GM21367 (cell line): ENCODE measurements around the gene ARHGAP30.
A peak's percentile ranks its signal among the peaks of the same experiment; 100 is the strongest.
"Not testable (repeated sequence)": the region's sequence is repeated elsewhere in the genome, so short reads cannot be mapped to it uniquely, and the experiment has no call there.

ENCODE experiments used
- ATAC-seq: cut with Tn5 transposase; IDR thresholded peaks from one replicate; pipeline ENCODE4 v1.9.1; 2021; ENCODE audit not compliant: unreplicated experiment

The ARHGAP30 gene

DNA sequence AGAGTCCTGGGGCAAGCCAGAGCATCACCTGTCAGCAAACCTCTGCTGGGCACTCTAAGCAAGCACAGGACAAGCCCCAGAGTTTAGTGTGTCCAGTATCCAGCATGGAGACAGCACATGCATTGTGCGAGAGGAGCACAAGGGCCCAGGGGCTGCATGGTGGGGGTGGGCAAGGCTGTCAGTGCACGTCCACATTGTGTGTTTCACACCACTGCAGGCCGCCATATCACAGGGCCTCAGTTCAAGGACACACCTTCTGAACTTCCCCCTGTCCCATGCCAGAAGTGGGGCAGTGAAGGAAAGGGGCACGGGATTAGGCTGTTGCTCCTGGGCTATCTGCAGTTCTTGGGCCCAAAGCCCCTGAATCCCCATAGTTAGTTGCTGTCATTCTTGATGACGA, 30.1 kb downstream of the ARHGAP30 start:
- ATAC-seq = no peak

GRCh38 chr1:161039154-161039545, 30.5 kb downstream of the ARHGAP30 start:
- ATAC-seq = no peak

DNA sequence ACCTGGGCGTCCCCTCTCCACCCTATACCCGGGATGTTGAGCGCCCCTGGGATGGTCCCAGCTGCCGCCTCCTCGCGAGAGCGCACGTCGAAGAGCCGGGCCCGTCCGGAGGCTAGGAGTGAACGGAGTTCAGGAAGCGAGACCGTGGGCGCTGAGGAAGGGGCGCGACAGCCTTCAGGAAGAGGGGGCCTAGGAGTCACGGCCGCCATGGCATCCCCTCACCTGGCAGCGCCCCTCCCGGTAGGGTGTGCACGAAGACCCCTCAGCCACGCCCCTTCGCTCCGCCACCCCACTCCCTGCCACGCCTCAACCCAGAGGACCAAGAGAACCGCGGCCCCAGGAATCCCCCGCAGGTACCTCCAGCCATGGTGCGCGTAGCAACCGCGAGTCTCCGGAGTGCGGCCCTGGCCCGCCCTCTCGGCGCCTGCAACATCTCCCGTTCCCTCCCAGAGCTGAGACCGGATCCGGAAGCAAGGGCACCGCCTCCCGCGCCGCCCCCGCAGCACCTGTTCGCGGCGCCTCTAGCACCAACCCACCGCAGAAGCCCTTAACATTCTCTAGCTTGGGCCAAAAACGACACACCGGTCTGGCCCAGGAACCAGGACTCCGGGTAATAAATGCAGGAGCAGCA, 31.1 kb downstream of the ARHGAP30 start, which contains the start of gene TSTD1:
Gene TSTD1, minus strand, starts transcription at position 442 of the 631 bp plus-strand sequence. Its CDS starts 75 bp downstream, at position 367.
- peak; percentile 53 for ATAC-seq

GRCh38 chr1:161037661-161038522, 31.8 kb downstream of the ARHGAP30 start:
- ATAC-seq = no peak

GRCh38 chr1:161033751-161034150, 35.9 kb downstream of the ARHGAP30 start:
- no peak for ATAC-seq

- ATAC-seq = no peak
These were observed 37.3 kb downstream of the ARHGAP30 start for GRCh38 chr1:161032409-161032808.

DNA sequence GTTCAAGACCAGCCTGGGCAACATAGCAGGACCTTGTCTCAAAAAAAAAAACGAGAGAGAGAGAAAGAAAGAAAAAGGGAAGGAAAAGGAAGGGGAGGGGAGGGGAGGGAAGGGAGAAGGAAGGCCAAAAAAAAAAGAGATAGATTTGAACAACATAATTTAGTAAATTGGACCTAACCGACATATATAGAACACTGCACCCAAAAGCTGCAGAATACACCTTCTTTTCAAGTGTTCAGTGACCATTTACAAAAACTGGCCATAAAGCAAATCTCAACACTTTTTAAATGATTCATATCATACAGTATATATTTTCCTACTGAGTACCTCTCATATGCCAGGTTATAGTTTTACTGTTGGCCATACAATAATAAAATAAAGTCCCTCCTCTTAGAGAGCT, 37.8 kb downstream of the ARHGAP30 start:
- no peak for ATAC-seq

DNA sequence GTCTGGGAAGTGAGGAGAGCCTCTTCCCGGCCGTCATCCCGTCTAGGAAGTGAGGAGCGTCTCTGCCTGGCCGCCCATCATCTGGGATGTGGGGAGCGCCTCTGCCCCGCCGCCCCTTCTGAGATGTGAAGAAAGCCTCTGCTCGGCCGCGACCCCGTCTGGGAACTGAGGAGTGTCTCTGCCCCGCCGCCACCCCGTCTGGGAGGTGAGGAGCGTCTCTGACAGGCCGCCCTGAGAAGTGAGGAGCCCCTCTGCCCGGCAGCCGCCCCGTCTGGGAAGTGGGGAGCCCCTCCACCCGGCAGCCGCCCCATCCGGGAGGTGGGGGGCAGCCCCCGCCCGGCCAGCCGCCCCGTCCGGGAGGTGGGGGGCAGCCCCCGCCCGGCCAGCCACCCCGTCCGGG, 40.2 kb downstream of the ARHGAP30 start:
- not testable (repeated sequence) for ATAC-seq

DNA sequence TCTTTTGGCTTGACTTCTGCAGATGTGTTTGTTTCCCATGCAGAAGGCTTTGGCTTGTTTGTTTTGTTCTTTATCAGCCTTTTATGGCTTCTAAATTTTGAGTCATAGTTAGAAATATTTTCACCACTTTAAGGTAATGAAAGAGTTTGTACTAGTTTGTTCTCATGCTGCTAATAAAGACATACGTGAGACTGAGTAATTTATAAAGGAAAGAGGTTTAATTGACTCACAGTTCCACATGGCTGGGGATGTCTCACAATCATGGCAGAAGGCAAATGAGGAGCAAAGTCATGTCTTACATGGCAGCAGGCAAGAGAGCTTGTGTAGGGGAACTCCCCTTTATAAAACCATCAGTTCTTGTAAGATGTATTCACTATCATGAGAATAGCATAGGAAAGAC, 42.7 kb downstream of the ARHGAP30 start:
- not testable (repeated sequence) for ATAC-seq

DNA sequence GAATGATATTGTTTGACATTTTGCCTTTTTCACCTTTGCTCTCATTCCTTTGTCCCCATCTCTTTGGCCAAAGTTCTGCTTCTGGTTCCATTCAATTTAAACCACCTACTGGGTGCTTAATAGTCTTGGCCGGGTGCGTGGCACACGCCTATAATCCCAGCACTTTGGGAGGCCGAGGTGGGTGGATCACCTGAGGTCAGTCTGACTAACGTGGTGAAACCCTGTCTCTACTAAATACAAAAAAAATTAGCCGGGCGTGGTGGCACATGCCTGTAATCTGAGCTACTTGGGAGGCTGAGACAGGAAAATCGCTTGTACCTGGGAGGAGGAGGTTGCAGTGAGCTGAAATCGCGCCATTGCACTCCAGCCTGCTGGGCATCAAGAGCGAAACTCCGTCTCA, 47.3 kb downstream of the ARHGAP30 start:
- not testable (repeated sequence) for ATAC-seq

- ATAC-seq = no peak
These were observed 47.7 kb downstream of the ARHGAP30 start for GRCh38 chr1:161021970-161022353.

GRCh38 chr1:161021165-161021969, 48.3 kb downstream of the ARHGAP30 start:
- peak; percentile 65 for ATAC-seq

GRCh38 chr1:161020509-161021164, 49.1 kb downstream of the ARHGAP30 start, which contains the start of gene F11R:
Gene F11R, minus strand, starts transcription at chr1:161021152. Its CDS starts 79 bp downstream, at chr1:161021073.
- ATAC-seq = peak; percentile 29

GRCh38 chr1:161019751-161020495, 49.8 kb downstream of the ARHGAP30 start:
- no peak for ATAC-seq

DNA sequence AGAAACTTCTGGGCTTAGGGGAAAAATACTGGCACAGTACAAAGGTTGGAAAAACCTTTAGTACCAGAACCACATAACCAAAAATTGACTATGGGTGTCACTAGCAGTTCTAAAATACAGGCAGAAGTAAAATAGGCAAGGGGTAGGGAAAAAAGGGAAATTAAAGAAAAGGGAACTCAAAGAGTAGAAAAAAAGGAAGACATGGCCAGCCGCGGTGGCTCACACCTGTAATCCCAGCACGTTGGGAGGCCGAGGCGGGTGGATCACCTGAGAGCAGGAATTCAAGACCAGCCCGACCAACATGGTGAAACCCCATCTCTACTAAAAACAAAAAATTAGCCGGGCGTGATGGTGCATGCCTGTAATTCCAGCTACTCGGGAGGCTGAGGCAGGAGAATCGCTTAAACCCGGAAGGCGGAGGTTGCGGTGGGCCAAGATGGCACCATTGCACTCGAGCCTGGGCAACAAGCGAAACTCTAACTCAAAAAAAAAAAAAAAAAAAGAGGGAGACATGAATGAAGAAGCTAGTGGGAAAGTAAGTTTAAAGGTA, 50.5 kb downstream of the ARHGAP30 start:
- not testable (repeated sequence) for ATAC-seq

- no peak for ATAC-seq
These were observed 51.1 kb downstream of the ARHGAP30 start for GRCh38 chr1:161018631-161018930.

DNA sequence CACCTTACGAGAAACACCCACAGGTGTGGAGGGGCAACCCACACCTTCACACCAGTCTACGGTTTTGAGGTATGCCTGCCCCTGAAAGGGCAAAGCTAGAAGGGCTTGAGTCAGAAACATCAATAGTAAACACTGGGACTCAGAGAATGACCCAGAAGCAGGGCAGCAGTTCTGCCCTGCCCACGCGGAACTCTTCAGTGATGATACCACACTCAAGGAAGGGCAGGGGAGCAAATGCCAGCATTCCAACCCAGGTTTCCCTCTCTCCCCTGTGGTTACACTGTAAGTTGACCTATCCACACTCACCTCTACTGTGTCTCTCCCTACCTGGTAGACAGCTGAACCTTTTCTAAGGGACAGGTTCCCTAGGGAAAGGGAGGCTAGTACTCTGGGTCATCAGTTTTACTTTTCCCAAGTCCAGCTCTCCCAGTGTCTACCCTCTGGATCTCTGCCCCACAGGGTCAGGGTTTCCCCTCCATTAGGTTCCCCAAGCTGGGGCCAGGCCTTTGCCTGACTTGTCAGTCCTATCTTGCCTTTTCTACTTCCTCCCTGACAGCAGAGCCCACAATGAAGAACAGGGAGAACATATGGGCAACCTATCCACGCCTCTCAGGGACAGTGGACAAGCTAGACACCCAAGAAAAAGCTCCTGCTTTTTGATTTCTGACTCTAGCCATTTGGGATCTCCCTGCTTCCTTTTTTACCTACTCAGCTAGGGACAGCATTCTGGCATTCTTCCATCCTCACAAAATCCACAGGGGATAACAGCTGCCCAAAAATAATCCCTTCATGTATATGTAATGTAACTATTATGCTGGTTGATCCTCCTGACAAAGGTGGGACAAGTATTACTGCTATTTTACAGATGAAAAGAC, 51.7 kb downstream of the ARHGAP30 start:
- ATAC-seq = no peak

DNA sequence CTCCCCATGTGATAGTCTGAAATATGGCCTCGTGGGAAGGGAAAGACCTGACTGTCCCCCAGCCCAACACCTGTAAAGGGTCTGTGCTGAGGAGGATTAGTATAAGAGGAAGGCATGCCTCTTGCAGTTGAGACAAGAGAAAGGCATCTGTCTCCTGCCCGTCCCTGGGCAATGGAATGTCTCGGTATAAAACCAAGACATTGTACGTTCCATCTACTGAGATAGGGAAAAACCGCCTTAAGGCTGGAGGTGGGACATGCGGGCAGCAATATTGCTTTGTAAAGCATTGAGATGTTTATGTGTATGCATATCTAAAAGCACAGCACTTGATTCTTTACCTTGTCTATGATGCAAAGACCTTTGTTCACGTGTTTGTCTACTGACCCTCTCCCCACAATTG, 52.5 kb downstream of the ARHGAP30 start:
- ATAC-seq = not testable (repeated sequence)

DNA sequence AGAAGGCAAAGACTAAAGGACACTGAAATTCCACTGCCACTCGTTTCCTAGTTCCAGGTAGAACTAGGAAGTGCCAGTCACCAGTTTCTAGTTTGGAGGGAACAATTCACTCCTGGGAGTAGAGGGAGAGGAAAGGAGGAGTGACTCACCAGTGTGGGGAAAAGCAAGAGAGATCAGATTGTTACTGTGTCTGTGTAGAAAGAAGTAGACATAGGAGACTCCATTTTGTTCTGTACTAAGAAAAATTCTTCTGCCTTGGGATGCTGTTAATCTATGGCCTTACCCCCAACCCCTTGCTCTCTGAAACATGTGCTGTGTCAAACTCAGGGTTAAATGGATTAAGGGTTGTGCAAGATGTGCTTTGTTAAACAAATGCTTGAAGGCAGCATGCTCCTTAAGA, 53.0 kb downstream of the ARHGAP30 start:
- not testable (repeated sequence) for ATAC-seq
